Retinal pigment epithelial cell (primary cell): ENCODE data around the gene ZNF428.
A peak's percentile ranks its signal among the peaks of the same experiment; 100 is the strongest.

Source experiments
- DNase-seq: peaks from one replicate; pipeline ENCODE4 v3.0.0-alpha.2; 2010; ENCODE audit warnings: low read depth
- H3K4me3 ChIP-seq: 2 replicates; pipeline ENCODE4 v1.5.1; 2011; ENCODE audit warnings: mild to moderate bottlenecking, low read length, control low read depth, moderate library complexity
- CTCF ChIP-seq: conservative IDR thresholded peaks from 2 replicates; pipeline ENCODE4 v1.5.1; 2011; ENCODE audit warnings: low read depth, low read length, control low read depth, inconsistent platforms

The ZNF428 gene

GRCh38 chr19:43624933-43625332 lies 5.5 kb upstream of the ZNF428 start:
- DNase-seq: no peak
- H3K4me3 ChIP-seq: no peak overlapping the region
- TF ChIP-seq CTCF: no peak

GRCh38 chr19:43623889-43624670 lies 4.7 kb upstream of the ZNF428 start:
- DNase-seq: no peak
- H3K4me3 ChIP-seq: no peak overlapping the region
- no peak for TF ChIP-seq CTCF

GRCh38 chr19:43622956-43623355 lies 3.5 kb upstream of the ZNF428 start:
- DNase-seq: no peak
- no peak for TF ChIP-seq CTCF
- no peak overlapping the region for H3K4me3 ChIP-seq

GRCh38 chr19:43622070-43622469 lies 2.6 kb upstream of the ZNF428 start:
- DNase-seq: no peak
- no peak for TF ChIP-seq CTCF
- H3K4me3 ChIP-seq: no peak overlapping the region

GRCh38 chr19:43620061-43621001 lies 902 bp upstream of the ZNF428 start:
- peak overlapping the region; percentile 72 for H3K4me3 ChIP-seq
- TF ChIP-seq CTCF: no peak
- no peak for DNase-seq

- no peak for DNase-seq
- no peak for TF ChIP-seq CTCF
- H3K4me3 ChIP-seq: peak overlapping the region; percentile 72
Observed at GRCh38 chr19:43618921-43619261, 538 bp downstream of the ZNF428 start.
